HG02571 (cell line): Measurements from ENCODE around the gene ADAMTS7.
"Not testable (repeated sequence)": the region's sequence is repeated elsewhere in the genome, so short reads cannot be mapped to it uniquely, and the experiment has no call there.

Experiments used
- ATAC-seq: cut with Tn5 transposase; IDR thresholded peaks from one replicate; pipeline ENCODE4 v1.9.1; 2021; ENCODE audit warnings: mild to moderate bottlenecking, moderate library complexity; ENCODE audit not compliant: unreplicated experiment

The ADAMTS7 gene, protein sequence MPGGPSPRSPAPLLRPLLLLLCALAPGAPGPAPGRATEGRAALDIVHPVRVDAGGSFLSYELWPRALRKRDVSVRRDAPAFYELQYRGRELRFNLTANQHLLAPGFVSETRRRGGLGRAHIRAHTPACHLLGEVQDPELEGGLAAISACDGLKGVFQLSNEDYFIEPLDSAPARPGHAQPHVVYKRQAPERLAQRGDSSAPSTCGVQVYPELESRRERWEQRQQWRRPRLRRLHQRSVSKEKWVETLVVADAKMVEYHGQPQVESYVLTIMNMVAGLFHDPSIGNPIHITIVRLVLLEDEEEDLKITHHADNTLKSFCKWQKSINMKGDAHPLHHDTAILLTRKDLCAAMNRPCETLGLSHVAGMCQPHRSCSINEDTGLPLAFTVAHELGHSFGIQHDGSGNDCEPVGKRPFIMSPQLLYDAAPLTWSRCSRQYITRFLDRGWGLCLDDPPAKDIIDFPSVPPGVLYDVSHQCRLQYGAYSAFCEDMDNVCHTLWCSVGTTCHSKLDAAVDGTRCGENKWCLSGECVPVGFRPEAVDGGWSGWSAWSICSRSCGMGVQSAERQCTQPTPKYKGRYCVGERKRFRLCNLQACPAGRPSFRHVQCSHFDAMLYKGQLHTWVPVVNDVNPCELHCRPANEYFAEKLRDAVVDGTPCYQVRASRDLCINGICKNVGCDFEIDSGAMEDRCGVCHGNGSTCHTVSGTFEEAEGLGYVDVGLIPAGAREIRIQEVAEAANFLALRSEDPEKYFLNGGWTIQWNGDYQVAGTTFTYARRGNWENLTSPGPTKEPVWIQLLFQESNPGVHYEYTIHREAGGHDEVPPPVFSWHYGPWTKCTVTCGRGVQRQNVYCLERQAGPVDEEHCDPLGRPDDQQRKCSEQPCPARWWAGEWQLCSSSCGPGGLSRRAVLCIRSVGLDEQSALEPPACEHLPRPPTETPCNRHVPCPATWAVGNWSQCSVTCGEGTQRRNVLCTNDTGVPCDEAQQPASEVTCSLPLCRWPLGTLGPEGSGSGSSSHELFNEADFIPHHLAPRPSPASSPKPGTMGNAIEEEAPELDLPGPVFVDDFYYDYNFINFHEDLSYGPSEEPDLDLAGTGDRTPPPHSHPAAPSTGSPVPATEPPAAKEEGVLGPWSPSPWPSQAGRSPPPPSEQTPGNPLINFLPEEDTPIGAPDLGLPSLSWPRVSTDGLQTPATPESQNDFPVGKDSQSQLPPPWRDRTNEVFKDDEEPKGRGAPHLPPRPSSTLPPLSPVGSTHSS (N-terminal part only)

DNA sequence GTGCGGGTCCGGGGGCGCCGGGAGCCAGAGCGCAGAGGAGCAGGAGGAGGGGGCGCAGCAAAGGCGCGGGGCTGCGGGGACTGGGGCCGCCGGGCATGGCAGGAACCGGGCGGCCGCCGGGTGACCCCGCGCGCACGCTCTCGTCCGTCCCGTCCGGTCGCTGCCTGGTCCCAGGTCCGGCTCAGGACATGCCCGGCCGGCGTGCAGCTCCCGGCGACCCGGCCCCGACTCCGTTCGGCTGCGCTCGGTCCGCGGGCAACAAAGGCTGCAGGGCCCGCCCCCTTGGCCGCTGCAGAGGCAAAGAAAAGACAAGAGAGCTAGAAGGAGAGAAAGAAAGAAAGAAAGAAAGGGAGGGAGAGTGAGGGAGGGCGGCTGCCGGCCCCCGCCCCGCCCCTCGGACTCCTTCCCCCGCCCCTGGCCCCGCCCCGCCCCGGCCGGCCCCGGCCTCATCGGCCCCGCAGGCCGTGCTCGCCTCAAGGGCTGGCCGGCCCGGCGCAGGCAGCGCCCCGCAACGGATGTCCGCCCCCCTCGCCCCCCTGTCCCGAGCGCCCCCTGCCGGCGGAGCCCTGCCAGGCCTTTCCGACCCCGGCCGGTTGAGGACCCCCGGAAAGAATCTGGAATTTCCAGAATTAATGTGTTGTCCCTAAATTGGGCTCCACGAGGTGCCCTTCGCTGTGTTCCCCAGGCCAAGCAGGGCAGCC lies at the start of gene ADAMTS7:
TSS of gene ADAMTS7 (minus strand) at position 341 of the 701 bp plus-strand sequence. CDS start at position 97, 244 bp downstream.
- ATAC-seq, result peak; percentile 72

GRCh38 chr15:78859971-78860719 lies 48.9 kb upstream of the ADAMTS7 start:
- ATAC-seq, result no peak

- ATAC-seq, result no peak
Observed at GRCh38 chr15:78855746-78856145, 44.5 kb upstream of the ADAMTS7 start.

DNA sequence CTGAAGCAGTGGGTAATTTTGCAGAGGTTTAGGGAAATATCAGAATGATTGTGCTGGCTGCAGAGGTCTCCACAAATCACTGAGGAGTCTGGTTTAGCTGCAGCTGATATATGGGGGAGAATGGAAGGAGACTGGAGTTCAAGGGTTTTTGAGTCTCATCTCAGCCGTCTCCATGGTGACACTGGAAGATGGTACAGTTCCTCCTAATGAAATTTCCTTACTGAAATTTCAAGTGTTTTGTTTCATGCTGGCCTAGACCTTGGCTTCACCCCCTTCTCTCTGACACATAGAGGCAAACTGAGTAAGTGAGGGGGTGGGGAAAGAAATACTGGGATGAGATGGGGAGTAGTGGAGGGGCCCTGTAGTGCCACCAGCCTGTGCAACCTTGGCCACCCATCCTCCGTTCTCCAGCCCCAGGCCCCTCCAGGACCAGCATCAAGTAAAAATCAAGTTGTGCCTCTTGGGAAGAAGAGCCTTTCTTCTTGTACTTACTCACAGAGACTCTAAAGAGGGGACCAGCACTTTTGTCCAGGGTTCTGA lies 43.6 kb upstream of the ADAMTS7 start:
- ATAC-seq, result no peak

GRCh38 chr15:78853500-78853899 lies 42.2 kb upstream of the ADAMTS7 start:
- no peak for ATAC-seq

DNA sequence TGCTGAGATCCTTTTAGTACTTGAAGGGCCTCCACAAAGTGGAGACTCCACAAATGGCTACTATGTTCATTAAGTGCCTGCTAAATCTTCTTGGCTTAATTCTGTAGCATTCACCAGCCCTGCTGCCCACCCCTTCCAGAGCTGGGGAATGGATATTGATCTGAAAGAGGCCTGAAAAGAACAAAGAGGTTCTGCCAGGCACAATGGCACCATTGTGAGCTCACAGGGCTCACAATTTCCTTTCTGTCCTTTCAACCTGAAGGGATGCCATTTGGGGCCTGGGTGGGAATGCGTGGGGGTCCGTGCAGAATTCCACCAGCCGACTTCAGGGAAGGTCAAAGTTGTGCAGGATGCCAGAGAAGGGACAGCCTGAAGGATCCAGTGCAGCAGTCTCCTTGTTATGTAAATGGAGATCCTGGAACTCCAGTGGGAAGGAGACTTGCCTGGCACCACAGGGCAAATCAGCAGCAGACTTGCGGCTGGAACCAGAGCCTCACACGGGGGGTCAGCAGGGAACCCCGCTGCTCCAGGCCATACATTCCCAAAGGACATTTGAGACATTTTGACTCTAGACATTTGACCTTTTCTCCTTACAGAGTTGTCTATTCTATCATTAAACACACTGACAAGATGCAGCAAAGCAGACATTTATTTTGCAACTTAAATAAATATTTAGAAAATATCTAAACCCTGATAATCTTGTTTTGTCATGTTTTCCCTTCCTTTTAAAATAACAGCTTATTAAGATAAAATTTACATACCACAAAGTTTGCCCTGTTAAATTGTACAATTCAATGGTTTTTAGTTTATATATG lies 39.9 kb upstream of the ADAMTS7 start:
- no peak for ATAC-seq

DNA sequence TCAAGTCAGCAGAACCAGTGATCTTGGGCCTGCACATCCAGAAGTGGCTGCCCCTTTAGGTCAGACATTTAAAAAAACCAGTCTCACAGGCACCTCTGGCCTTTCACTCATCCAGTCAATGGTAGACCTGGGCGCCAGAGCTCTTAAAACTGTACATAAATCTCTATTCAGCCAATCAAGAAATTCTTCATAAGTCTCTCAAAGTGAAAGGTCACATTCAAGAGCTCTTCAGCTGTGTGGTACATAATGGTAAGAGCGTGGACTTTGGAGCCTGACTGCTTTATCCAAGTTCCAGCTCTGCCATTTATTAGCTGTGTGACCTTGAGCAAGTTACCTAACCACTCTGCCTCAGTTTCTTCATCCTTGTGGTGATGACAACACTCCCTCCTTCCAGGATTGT lies 39.1 kb upstream of the ADAMTS7 start:
- no peak for ATAC-seq

DNA sequence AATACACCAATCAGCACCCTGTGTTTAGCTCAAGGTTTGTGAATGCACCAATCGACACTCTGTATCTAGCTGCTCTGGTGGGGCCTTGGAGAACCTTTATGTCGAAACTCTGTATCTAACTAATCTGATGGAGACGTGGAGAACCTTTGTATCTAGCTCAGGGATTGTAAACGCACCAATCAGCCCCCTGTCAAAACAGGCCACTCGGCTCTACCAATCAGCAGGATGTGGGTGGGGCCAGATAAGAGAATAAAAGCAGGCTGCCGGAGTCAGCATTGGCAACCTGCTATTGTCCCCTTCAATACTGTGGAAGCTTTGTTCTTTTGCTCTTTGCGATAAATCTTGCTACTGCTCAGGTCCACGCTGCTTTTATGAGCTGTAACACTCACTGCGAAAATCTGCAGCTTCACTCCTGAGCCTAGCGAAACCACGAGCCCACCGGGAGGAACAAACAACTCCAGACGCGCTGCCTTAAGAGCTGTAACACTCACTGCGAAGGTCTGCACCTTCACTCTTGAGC lies 36.2 kb upstream of the ADAMTS7 start:
- ATAC-seq, result not testable (repeated sequence)

GRCh38 chr15:78846906-78847305 lies 35.6 kb upstream of the ADAMTS7 start:
- not testable (repeated sequence) for ATAC-seq

GRCh38 chr15:78842519-78842918 lies 31.3 kb upstream of the ADAMTS7 start:
- no peak for ATAC-seq

DNA sequence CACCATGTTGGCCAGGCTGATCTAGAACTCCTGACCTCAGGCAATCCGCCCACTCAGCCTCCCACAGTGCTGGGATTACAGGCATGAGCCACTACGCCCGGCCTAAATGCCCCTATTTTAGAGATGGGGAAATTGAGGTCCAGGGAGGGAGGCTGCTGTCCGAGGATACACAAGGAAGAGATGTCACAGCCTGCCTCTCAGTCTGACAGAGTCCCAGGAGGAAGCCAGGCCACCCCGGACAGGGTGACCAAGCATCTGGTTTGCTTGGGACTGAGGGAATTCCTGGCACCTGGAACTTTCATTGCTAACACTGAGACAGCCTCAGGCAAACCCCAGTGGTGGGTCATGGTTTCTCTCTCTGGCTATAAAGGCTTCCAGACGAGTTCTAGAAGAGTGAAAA lies 30.6 kb upstream of the ADAMTS7 start:
- no peak for ATAC-seq

DNA sequence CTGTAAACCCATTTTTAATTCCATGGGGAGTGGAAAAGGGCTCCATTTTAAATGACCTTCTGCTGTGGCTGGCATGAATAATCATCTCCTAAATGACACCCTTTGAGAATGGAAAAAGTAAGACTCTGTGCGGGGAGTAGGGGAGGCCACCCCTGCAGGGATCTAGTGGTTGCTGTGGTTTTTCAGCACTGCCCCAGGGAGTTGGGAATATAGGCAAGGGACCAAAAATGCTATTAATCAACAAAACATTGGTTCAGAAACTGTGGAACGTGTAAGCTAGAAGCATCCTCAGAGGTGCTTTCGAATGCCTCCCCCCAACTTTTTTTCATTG lies 30.1 kb upstream of the ADAMTS7 start:
- no peak for ATAC-seq

DNA sequence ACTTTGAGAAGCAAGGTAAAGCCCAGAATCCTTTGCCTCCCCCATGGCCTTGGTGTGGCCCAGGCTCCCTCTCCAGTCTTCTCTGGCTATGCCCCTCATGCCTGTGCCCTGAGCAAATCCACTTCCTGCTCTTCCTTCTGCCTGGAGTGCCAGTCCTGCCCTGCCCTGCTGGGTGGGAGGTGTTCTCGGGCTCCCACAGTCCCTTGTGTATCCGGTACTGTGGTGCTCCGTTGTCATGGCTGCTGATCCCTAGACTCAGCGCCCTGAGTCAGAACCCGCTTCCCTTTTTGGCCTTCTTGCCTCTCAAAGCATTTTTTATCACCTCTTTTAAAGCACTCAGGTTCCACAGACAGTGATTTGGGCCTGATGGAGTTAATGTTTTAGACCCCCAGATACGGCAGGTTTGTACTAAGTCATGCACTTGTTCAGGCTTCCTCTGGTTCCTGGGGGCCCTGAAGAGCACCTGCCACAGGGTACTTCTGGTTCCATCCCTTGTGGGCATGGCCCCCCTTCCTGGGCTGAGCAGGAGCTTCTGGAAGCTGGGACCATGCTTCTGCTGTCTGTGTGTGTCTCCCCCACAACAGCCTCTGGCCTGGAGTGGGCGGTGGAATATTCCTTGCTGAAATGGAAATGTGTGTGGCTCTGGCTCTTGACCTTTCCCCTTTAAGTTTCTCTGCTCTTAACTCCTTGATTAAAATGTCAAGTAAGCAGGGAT lies 29.6 kb upstream of the ADAMTS7 start:
- no peak for ATAC-seq

DNA sequence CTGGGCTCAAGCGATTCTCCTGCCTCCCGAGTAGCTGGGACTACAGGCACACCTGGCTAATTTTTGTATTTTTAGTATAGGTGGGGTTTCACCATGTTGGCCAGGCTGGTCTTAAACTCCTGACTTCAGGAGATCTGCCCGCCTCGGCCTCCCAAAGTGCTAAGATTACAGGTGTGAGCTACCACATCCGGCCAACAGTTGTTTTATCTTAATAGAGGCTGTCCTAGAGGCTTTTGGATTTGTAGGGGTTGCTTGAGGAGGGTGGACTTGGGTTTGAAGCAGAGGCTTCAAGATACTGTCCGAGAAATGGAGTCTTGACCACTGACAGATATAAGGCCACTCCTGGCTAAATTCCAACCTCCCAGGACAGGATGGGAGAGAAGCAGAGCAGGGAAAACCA lies 27.9 kb upstream of the ADAMTS7 start:
- not testable (repeated sequence) for ATAC-seq

DNA sequence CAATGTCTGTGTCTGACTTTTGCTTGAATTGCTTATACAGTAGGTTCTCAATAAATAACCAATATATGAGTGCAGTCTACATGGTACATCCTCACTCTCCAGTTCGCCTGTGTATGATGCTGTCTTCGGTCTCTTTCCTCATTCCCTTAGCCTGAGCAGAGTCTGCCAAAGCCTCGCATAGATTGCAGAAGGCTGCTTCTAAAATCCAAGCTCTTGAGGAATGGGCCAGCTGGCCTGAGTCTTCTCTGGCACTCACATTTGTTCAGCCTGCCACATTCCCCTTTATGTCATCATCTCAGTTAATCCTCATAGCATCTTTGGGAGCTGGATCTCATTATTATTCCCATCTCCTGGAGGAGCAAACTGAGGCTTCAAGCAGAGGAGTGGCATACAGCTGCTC lies 27.2 kb upstream of the ADAMTS7 start:
- ATAC-seq, result no peak

- ATAC-seq, result no peak
Observed at GRCh38 chr15:78837543-78837942, 26.3 kb upstream of the ADAMTS7 start.

- no peak for ATAC-seq
Observed at GRCh38 chr15:78837131-78837530, 25.9 kb upstream of the ADAMTS7 start.

DNA sequence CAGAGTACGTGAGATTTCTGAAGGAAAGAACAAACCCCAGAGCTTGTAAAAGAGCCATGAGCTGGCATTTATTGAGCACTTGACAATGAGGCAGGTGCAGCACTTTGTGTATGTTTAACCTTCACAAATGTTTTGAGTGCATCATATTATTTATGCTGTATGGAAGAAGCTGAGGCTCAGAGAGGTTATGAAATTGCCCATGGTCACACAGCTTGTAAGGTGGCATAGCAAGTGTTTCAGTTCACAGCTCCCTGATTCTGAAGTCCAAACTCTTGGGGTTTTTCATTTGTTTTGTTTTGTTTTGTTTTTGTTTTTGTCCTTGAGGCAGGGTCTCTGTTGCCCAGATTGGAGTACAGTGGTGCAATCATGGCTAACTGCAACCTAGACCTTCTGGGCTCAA lies 25.1 kb upstream of the ADAMTS7 start:
- ATAC-seq, result no peak
